Parathyroid adenoma (tissue), 2 donors: ENCODE data around the gene SYDE2.
"Not testable (repeated sequence)": the region's sequence is repeated elsewhere in the genome, so short reads cannot be mapped to it uniquely, and the experiment has no call there.

Experiments
- H2AFZ ChIP-seq: fragments of 300-600 bp; sonication (generic); one replicate; pipeline ENCODE4 v1.7.0; 2017; ENCODE audit warnings: antibody characterized with exemption, mild to moderate bottlenecking
- H3K27ac ChIP-seq: fragments of 300-600 bp; sonication (generic); one replicate; pipeline ENCODE4 v1.7.0; 2017
- H3K27me3 ChIP-seq: fragments of 300-600 bp; sonication (generic); one replicate; pipeline ENCODE4 v1.7.0; 2017; ENCODE audit warnings: low read length; ENCODE audit not compliant: control insufficient read depth, insufficient read depth
- H3K36me3 ChIP-seq: fragments of 300-600 bp; sonication (generic); one replicate; pipeline ENCODE4 v1.7.0; 2017; ENCODE audit warnings: low read length; ENCODE audit not compliant: control insufficient read depth, insufficient read depth
- H3K4me1 ChIP-seq: fragments of 300-600 bp; sonication (generic); one replicate; pipeline ENCODE4 v1.7.0; 2017; ENCODE audit warnings: control low read depth
- H3K4me2 ChIP-seq: fragments of 300-600 bp; sonication (generic); one replicate; pipeline ENCODE4 v1.7.0; 2017; ENCODE audit warnings: low read length
- H3K4me3 ChIP-seq: fragments of 300-600 bp; sonication (generic); one replicate; pipeline ENCODE4 v1.7.0; 2017; ENCODE audit warnings: low read depth, low read length
- H3K79me2 ChIP-seq: fragments of 300-600 bp; sonication (generic); one replicate; pipeline ENCODE4 v1.7.0; 2017; ENCODE audit warnings: control low read depth
- H3K9ac ChIP-seq: fragments of 300-600 bp; sonication (generic); one replicate; pipeline ENCODE4 v1.7.0; 2017; ENCODE audit warnings: mild to moderate bottlenecking
- H3K9me3 ChIP-seq: fragments of 300-600 bp; sonication (generic); one replicate; pipeline ENCODE4 v1.7.0; 2017; ENCODE audit warnings: low read length; ENCODE audit not compliant: control insufficient read depth
- TF ChIP-seq, protein P1 (sequence below): fragments of 300-600 bp; sonication (generic); IDR thresholded peaks from one replicate; pipeline ENCODE4 v1.7.0; 2017; ENCODE audit warnings: antibody characterized with exemption, mild to moderate bottlenecking
- donor health status: primary hyperparathyroidism.

The SYDE2 gene

DNA sequence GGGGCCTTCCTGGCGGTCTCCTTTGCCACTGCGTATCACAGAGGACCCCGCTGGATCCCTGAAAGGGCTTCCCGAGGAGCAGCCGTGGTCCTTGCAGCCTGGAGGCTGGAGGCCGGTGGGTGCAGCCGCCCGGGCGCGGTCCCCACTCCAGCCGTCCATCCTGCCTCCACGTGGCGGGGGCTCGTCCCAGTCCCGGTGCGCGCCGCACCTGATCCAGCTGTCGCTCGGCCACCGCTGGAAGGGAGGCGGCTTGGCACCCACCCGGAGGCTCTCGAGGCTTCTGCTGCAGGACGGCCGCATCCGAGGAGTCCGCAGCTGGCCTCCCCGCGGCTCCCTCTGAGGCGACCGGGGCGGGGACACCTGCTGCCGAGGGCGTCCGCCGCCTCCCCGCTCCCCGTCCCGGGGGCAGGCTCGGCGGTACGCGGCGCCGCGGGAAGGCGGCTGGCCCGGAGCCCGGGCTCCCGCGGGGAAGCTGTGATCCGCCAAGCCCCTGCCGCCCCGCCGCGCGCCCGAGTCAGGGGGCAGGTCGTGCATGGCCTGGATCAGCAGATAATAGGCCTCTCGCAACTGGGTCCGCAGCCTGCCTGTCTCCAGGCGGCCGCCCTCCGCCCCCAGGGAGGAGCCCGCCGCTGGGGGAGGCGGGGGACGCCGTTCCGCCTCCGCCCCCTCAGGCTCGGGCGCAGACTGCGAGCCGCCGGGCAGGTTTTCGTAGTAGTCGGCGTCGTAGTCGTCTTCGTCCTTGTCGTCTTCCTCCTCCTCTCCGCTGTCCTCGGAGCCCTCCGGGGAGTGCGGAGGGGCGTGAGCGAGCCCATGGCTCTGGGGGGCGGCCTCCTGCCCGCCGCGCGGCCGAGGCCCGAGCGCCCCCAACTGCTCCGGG is at the start of gene SYDE2:
Gene SYDE2 (minus strand): TSS at position 554 of the 877 bp plus-strand sequence. CDS start 20 bp downstream, at position 534.
- H3K79me2 ChIP-seq, result no peaks in the 10 kb centered on the region
- TF ChIP-seq, protein P1, sequence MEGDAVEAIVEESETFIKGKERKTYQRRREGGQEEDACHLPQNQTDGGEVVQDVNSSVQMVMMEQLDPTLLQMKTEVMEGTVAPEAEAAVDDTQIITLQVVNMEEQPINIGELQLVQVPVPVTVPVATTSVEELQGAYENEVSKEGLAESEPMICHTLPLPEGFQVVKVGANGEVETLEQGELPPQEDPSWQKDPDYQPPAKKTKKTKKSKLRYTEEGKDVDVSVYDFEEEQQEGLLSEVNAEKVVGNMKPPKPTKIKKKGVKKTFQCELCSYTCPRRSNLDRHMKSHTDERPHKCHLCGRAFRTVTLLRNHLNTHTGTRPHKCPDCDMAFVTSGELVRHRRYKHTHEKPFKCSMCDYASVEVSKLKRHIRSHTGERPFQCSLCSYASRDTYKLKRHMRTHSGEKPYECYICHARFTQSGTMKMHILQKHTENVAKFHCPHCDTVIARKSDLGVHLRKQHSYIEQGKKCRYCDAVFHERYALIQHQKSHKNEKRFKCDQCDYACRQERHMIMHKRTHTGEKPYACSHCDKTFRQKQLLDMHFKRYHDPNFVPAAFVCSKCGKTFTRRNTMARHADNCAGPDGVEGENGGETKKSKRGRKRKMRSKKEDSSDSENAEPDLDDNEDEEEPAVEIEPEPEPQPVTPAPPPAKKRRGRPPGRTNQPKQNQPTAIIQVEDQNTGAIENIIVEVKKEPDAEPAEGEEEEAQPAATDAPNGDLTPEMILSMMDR, result no peak
- H3K4me2 ChIP-seq, result peak within 1 kb of the TSS; percentile 95
- H3K27me3 ChIP-seq, result no peaks in the 10 kb centered on the region
- H3K9ac ChIP-seq, result peak within 1 kb of the TSS; percentile 46
- H3K36me3 ChIP-seq, result no peaks in the 10 kb centered on the region
- H2AFZ ChIP-seq, result peak within 1 kb of the TSS; percentile 97
- H3K4me3 ChIP-seq, result peak within 1 kb of the TSS; percentile 93
- no peaks in the 10 kb centered on the region for H3K9me3 ChIP-seq
- peak within 1 kb of the TSS; percentile 90 for H3K27ac ChIP-seq
- no peaks in the 10 kb centered on the region for H3K4me1 ChIP-seq

- not testable (repeated sequence) for H3K4me3 ChIP-seq, H3K9me3 ChIP-seq, H3K79me2 ChIP-seq, H3K4me2 ChIP-seq, H3K27ac ChIP-seq, H3K9ac ChIP-seq, H3K27me3 ChIP-seq, H3K36me3 ChIP-seq, H2AFZ ChIP-seq, H3K4me1 ChIP-seq
Measured at GRCh38 chr1:85249042-85249441, 48.2 kb upstream of the SYDE2 start.

- Histone ChIP-seq H3K4me2 (no peak overlapping the region), H3K9ac (no peak overlapping the region), H2AFZ (no peak overlapping the region), H3K79me2 (no peaks in the 10 kb centered on the region), H3K27ac (no peak overlapping the region), H3K27me3 (no peaks in the 10 kb centered on the region), H3K36me3 (no peaks in the 10 kb centered on the region), H3K4me3 (no peak overlapping the region), H3K9me3 (no peaks in the 10 kb centered on the region), H3K4me1 (no peaks in the 10 kb centered on the region)
- TF ChIP-seq, protein P1, result no peak
Measured at GRCh38 chr1:85245891-85246290, 45.1 kb upstream of the SYDE2 start.

DNA sequence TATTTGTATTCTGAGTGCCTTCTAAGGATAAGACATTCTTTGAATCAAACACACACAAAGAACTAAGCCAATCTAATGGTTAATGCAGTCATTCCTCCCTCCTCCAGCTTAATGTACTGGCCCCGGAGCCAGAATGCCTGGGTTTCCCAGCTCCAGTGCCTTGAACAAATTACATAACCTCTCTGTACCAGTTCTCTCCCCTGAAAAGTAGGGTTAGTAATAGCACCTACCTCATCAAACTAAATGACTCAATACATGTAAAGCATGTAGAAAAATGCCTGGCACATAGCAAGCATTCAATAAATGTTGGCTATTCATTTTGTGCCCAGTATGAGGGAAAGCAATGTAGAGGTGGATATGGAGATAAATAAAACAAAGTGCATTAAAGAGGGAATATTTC is 44.6 kb upstream of the SYDE2 start:
- Histone ChIP-seq H3K9ac (no peak overlapping the region), H2AFZ (no peak overlapping the region), H3K79me2 (no peaks in the 10 kb centered on the region), H3K9me3 (no peaks in the 10 kb centered on the region), H3K4me1 (no peaks in the 10 kb centered on the region), H3K27ac (no peak overlapping the region), H3K36me3 (no peaks in the 10 kb centered on the region), H3K27me3 (no peaks in the 10 kb centered on the region), H3K4me2 (no peak overlapping the region), H3K4me3 (no peak overlapping the region)
- TF ChIP-seq, protein P1, result no peak

DNA sequence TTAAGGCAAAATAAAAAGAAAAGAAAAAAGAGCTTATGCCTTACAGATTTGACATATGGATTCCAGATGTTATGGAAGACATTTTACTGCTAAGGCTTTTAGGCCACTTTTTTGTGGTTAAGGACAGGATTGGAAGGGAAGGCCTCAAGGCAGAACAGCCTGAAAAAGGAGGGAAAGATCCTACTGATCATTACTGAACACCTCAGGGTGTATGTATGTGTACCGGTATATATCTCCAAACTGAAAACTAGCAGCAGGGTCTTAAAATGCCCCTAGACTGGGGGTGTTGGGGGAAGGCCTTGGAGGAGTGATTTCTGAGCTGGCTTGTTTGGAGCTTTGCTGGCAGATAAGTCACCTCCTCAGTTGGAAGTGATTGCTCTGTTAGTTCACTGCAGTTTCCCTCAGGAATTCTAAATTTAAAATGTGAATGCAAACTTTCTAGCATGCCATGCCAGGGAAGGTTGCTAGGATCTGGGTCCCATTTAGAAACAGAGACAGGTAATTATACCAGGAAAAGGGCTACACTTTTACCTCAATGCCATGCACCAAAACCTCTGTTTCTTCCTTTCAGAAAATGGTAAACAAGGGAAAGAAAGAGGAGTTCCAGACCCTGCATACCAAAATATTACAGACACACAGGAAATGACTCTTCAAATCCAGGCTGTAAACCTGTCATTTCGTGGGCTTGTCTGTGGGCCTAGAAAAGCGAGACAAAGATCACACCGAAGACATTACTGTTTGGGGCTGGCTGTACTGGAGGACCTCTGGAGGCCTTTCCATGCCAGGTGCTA is 43.6 kb upstream of the SYDE2 start:
- no peak overlapping the region for H3K27ac ChIP-seq

More for the DNA sequence above, 43.6 kb upstream of the SYDE2 start:
- Histone ChIP-seq H3K4me3 (no peak overlapping the region), H3K4me2 (no peak overlapping the region), H3K27me3 (no peaks in the 10 kb centered on the region), H3K36me3 (no peaks in the 10 kb centered on the region), H3K4me1 (no peaks in the 10 kb centered on the region), H3K9me3 (no peaks in the 10 kb centered on the region), H3K9ac (no peak overlapping the region), H3K79me2 (no peaks in the 10 kb centered on the region), H2AFZ (no peak overlapping the region)
- TF ChIP-seq, protein P1, result no peak
